ENCODE measurements around the gene UTP25. TPM values are rescaled to one million over a fixed set of nuclear protein-coding genes. Genes with fewer than 3 reads are reported as not detected.
A peak's percentile ranks its signal among the peaks of the same experiment; 100 is the strongest.

UTP25 gene
- total and polyA plus RNA-seq, 7 experiments from 2014 or later, result 3.2 to 16.3 (median 8.0) TPM

GRCh38 chr1:209805341-209805781 is 22.4 kb upstream of the UTP25 start:
- ChIA-PET POLR2A (interaction anchor here (0.8 to 1.9 kb wide), 4 partner anchors 13 to 22 kb away, joined by 3 to 11 read pairs (median 4); partner anchors contain the start of gene C1orf74), CTCF (interaction anchor here (0.6 to 2.1 kb wide), 2 partner anchors 18 to 1561 kb away, joined by 3 to 6 read pairs; no protein-coding TSS in a partner anchor)
- ATAC-seq, result no peak
- Histone ChIP-seq H3K27me3 (ENCODE audit: control insufficient read depth in 2 of 2, insufficient read depth in 2 of 2, low read length in 2 of 2) (no peaks in the 10 kb centered on the region), H3K27ac (ENCODE audit: low read depth, low read length) (no peak overlapping the region), H3K4me1 (ENCODE audit: control insufficient read depth in 2 of 2, insufficient read depth in 2 of 2, low read length in 2 of 2) (peaks cover 0 to 6% of the 10 kb centered on the region in 2 donors), H3K9me3 (ENCODE audit: control insufficient read depth in 2 of 3, low read length in 3 of 3) (no peaks in the 10 kb centered on the region), H3K36me3 (ENCODE audit: control insufficient read depth in 2 of 3, insufficient read depth in 3 of 3, low read length in 3 of 3) (no peaks in the 10 kb centered on the region), H3K4me3 (ENCODE audit: low read length) (peak overlapping the region; percentile 62)
- H3K4me1 Mint-ChIP-seq, result peaks cover 0 to 12% (median 9%) of the 10 kb centered on the region in 7 donors
- H3K36me3 Mint-ChIP-seq, result peaks cover 0 to 4% (median 0%) of the 10 kb centered on the region in 5 donors
- no peak for DNase-seq
- peak overlapping the region; percentile 59 to 97 (median 90) for H3K4me3 Mint-ChIP-seq
- intact Hi-C loops (cut with micrococcal nuclease), result no loop called here
- peak overlapping the region in 3 of 9 donors; percentile 81 to 92 (median 88) for H3K27ac Mint-ChIP-seq
- peaks cover 0 to 16% (median 10%) of the 10 kb centered on the region in 5 donors for H3K27me3 Mint-ChIP-seq
- H3K9me3 Mint-ChIP-seq, result peaks cover 0 to 4% (median 0%) of the 10 kb centered on the region in 11 donors

DNA sequence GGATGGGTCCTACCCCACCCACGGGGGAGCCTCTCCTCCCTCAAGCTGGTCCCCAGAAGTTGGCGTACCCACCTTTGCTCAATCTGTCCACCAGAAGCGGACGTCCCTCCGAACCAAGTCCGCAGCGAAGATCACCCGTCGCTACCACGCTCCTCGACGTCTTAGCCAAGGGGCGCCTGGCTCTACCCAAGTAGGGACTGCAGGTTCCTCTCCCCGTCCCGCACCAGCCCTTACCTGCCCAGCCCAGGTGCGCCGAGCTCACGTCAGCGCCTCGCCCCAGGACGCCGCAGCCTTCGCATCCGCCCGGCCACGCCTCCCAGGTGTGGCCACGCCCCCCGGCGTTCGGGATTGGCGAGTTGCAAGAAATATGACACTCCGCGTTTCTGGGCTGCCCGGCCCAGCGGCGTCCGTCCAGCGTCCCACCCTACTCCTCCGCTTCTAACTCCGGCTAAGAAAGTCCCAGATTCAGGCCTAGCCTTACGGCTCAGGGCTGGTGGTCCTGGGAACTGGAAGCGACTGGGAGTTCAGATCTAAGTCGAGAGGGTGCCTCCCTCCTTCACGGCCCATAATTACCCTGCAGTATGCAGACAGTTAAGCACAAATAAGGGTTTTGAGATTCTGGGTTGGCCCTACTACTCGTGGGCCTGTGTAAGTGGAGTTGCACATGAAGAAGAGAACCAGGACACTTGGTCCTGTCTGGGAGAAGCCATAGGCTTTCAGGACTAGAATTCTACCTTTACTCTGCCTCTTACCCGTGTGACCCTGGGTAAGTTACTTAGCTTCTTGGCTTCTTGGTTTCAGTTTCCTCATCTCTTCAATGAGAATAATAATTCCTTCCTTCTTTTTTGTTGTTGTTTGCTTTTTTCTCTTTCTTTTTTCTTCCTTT is 21.7 kb upstream of the UTP25 start, which contains the start of gene IRF6:
TSS of gene IRF6 (minus strand) at position 268 of the 886 bp plus-strand sequence. CDS start 4,729 bp downstream, outside the sequence.
- Mint-ChIP-seq H3K9me3 (peaks cover 0 to 4% (median 0%) of the 10 kb centered on the region in 11 donors), H3K27ac (peak within 1 kb of the TSS in 8 of 9 donors; percentile 53 to 95 (median 87)), H3K27me3 (peaks cover 0 to 16% (median 10%) of the 10 kb centered on the region in 5 donors), H3K4me3 (peak within 1 kb of the TSS; percentile 59 to 97 (median 90)), H3K36me3 (peaks cover 0 to 4% (median 0%) of the 10 kb centered on the region in 5 donors), H3K4me1 (peaks cover 0 to 12% (median 9%) of the 10 kb centered on the region in 7 donors)
- intact Hi-C loops (cut with micrococcal nuclease), result loop anchor here (1.0 to 2.0 kb wide), 3 partner anchors 17 to 22 kb away; partner anchors contain the start of genes C1orf74 (in 1 of the 2) and UTP25 (in 1 of the 2)
- POLR2A ChIA-PET, result interaction anchor here (1.1 to 1.9 kb wide), 3 partner anchors 17 to 23 kb away, joined by 4 to 11 read pairs (median 4); partner anchors contain the start of gene C1orf74
- peak within 1 kb of the TSS; percentile 62 for H3K4me3 ChIP-seq (ENCODE audit: low read length)
- CTCF ChIA-PET, result interaction anchor here (0.6 to 2.1 kb wide), 3 partner anchors 18 to 1562 kb away, joined by 3 to 6 read pairs (median 5); no protein-coding TSS in a partner anchor
- H3K27me3 ChIP-seq (ENCODE audit: control insufficient read depth in 2 of 2, insufficient read depth in 2 of 2, low read length in 2 of 2), result no peaks in the 10 kb centered on the region
- peaks cover 0 to 6% of the 10 kb centered on the region in 2 donors for H3K4me1 ChIP-seq (ENCODE audit: control insufficient read depth in 2 of 2, insufficient read depth in 2 of 2, low read length in 2 of 2)
- DNase-seq (peak in 8 of 9 donors; percentile 48 to 76 (median 70)), ATAC-seq (peak; percentile 95)
- no peaks in the 10 kb centered on the region for H3K36me3 ChIP-seq (ENCODE audit: control insufficient read depth in 2 of 3, insufficient read depth in 3 of 3, low read length in 3 of 3)
- no peaks in the 10 kb centered on the region for H3K9me3 ChIP-seq (ENCODE audit: control insufficient read depth in 2 of 3, low read length in 3 of 3)
- peak within 1 kb of the TSS; percentile 14 for H3K27ac ChIP-seq (ENCODE audit: low read depth, low read length)

GRCh38 chr1:209807509-209807908 is 20.3 kb upstream of the UTP25 start:
- ATAC-seq, result no peak
- Histone ChIP-seq H3K4me3 (ENCODE audit: low read length) (no peak overlapping the region), H3K27me3 (ENCODE audit: control insufficient read depth in 2 of 2, insufficient read depth in 2 of 2, low read length in 2 of 2) (no peaks in the 10 kb centered on the region), H3K36me3 (ENCODE audit: control insufficient read depth in 2 of 3, insufficient read depth in 3 of 3, low read length in 3 of 3) (no peaks in the 10 kb centered on the region), H3K9me3 (ENCODE audit: control insufficient read depth in 2 of 3, low read length in 3 of 3) (no peaks in the 10 kb centered on the region), H3K27ac (ENCODE audit: low read depth, low read length) (no peak overlapping the region), H3K4me1 (ENCODE audit: control insufficient read depth in 2 of 2, insufficient read depth in 2 of 2, low read length in 2 of 2) (peaks cover 0 to 6% of the 10 kb centered on the region in 2 donors)
- Mint-ChIP-seq H3K9me3 (peaks cover 0 to 4% (median 0%) of the 10 kb centered on the region in 11 donors), H3K36me3 (peaks cover 0 to 4% (median 0%) of the 10 kb centered on the region in 5 donors), H3K4me1 (peaks cover 0 to 12% (median 9%) of the 10 kb centered on the region in 7 donors), H3K4me3 (no peak overlapping the region), H3K27me3 (peaks cover 0 to 16% (median 2%) of the 10 kb centered on the region in 5 donors), H3K27ac (no peak overlapping the region)
- no peak for DNase-seq
- intact Hi-C loops (cut with micrococcal nuclease), result loop anchor here in 1 of 2 donors (2.0 kb wide), 1 partner anchor 15 kb away; no protein-coding TSS in a partner anchor
- ChIA-PET CTCF (interaction anchor here (1.6 kb wide), 1 partner anchor 15 kb away, joined by 5 read pairs; no protein-coding TSS in a partner anchor), POLR2A (no interaction called here)

GRCh38 chr1:209808059-209808581 is 19.7 kb upstream of the UTP25 start:
- Mint-ChIP-seq H3K36me3 (peaks cover 0 to 4% (median 0%) of the 10 kb centered on the region in 5 donors), H3K9me3 (peaks cover 0 to 4% (median 0%) of the 10 kb centered on the region in 11 donors), H3K27me3 (peaks cover 0 to 16% (median 0%) of the 10 kb centered on the region in 5 donors), H3K4me1 (peaks cover 0 to 12% (median 9%) of the 10 kb centered on the region in 7 donors), H3K27ac (no peak overlapping the region), H3K4me3 (no peak overlapping the region)
- DNase-seq (no peak), ATAC-seq (no peak)
- no peaks in the 10 kb centered on the region for H3K9me3 ChIP-seq (ENCODE audit: control insufficient read depth in 2 of 3, low read length in 3 of 3)
- ChIA-PET POLR2A (no interaction called here), CTCF (interaction anchor here (0.7 to 1.6 kb wide), 2 partner anchors 14 to 1965 kb away, joined by 4 to 5 read pairs; no protein-coding TSS in a partner anchor)
- no peak overlapping the region for H3K4me3 ChIP-seq (ENCODE audit: low read length)
- peaks cover 0 to 6% of the 10 kb centered on the region in 2 donors for H3K4me1 ChIP-seq (ENCODE audit: control insufficient read depth in 2 of 2, insufficient read depth in 2 of 2, low read length in 2 of 2)
- H3K27ac ChIP-seq (ENCODE audit: low read depth, low read length), result no peak overlapping the region
- intact Hi-C loops (cut with micrococcal nuclease), result no loop called here
- no peaks in the 10 kb centered on the region for H3K36me3 ChIP-seq (ENCODE audit: control insufficient read depth in 2 of 3, insufficient read depth in 3 of 3, low read length in 3 of 3)
- no peaks in the 10 kb centered on the region for H3K27me3 ChIP-seq (ENCODE audit: control insufficient read depth in 2 of 2, insufficient read depth in 2 of 2, low read length in 2 of 2)

DNA sequence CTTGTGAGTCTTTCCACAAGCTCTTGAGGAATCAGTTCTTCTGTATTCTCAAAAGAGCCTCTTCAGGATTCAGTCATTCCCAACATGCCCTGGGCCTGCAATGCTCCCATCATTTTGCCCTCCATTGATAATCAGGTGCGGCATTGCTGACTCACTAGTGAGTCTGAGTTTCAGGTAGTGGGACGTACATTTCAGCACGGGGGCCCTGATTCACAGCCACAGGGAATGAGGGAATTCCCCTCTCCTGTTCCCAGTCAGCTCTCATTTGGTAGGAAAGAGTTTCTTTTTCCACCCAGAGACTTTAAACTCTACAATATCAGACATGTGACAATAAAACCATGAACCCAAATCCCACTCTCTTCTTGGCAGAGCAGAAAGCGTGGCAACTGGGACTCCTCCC is 18.2 kb upstream of the UTP25 start:
- no peak overlapping the region for H3K27ac ChIP-seq (ENCODE audit: low read depth, low read length)
- ChIA-PET CTCF (interaction anchor here (0.7 kb wide), 1 partner anchor 1611 kb away, joined by 3 read pairs; no protein-coding TSS in a partner anchor), POLR2A (no interaction called here)
- Mint-ChIP-seq H3K36me3 (peaks cover 0 to 5% (median 2%) of the 10 kb centered on the region in 5 donors), H3K9me3 (peaks cover 0 to 4% (median 0%) of the 10 kb centered on the region in 11 donors), H3K4me1 (peaks cover 4 to 12% (median 9%) of the 10 kb centered on the region in 7 donors), H3K27me3 (peaks cover 0 to 6% (median 0%) of the 10 kb centered on the region in 5 donors), H3K4me3 (no peak overlapping the region), H3K27ac (peak overlapping the region in 1 of 9 donors; percentile 51)
- peaks cover 0 to 6% of the 10 kb centered on the region in 2 donors for H3K4me1 ChIP-seq (ENCODE audit: control insufficient read depth in 2 of 2, insufficient read depth in 2 of 2, low read length in 2 of 2)
- intact Hi-C loops (cut with micrococcal nuclease), result no loop called here
- no peak for DNase-seq
- ATAC-seq, result no peak
- no peaks in the 10 kb centered on the region for H3K36me3 ChIP-seq (ENCODE audit: control insufficient read depth in 2 of 3, insufficient read depth in 3 of 3, low read length in 3 of 3)
- no peak overlapping the region for H3K4me3 ChIP-seq (ENCODE audit: low read length)
- no peaks in the 10 kb centered on the region for H3K27me3 ChIP-seq (ENCODE audit: control insufficient read depth in 2 of 2, insufficient read depth in 2 of 2, low read length in 2 of 2)
- no peaks in the 10 kb centered on the region for H3K9me3 ChIP-seq (ENCODE audit: control insufficient read depth in 2 of 3, low read length in 3 of 3)

DNA sequence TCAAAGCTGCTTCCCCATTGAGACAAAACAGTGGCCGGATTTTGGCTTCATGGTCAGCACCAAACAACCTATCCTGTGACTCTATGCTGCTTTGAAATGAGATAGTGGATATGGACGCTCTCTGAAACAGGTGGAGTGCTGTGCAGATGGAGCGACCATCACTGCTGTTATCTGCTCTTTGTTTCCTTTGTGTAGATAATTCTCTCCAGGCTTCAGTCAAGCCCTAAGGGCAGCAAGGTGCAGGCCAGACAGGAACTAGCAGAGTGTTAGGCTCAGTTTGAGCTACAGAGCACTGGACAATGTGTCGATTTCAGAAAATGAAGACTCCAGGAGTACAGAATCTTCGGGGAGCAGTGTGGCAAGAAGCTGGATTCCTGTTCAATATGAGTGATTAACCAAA is 17.0 kb upstream of the UTP25 start:
- Mint-ChIP-seq H3K4me1 (peaks cover 4 to 15% (median 6%) of the 10 kb centered on the region in 7 donors), H3K27ac (peak overlapping the region in 1 of 9 donors; percentile 42), H3K4me3 (no peak overlapping the region), H3K36me3 (peaks cover 0 to 5% (median 0%) of the 10 kb centered on the region in 5 donors), H3K9me3 (no peaks in the 10 kb centered on the region), H3K27me3 (no peaks in the 10 kb centered on the region)
- H3K4me3 ChIP-seq (ENCODE audit: low read length), result no peak overlapping the region
- H3K27me3 ChIP-seq (ENCODE audit: control insufficient read depth in 2 of 2, insufficient read depth in 2 of 2, low read length in 2 of 2), result no peaks in the 10 kb centered on the region
- H3K36me3 ChIP-seq (ENCODE audit: control insufficient read depth in 2 of 3, insufficient read depth in 3 of 3, low read length in 3 of 3), result no peaks in the 10 kb centered on the region
- DNase-seq (no peak), ATAC-seq (no peak)
- H3K9me3 ChIP-seq (ENCODE audit: control insufficient read depth in 2 of 3, low read length in 3 of 3), result no peaks in the 10 kb centered on the region
- H3K4me1 ChIP-seq (ENCODE audit: control insufficient read depth in 2 of 2, insufficient read depth in 2 of 2, low read length in 2 of 2), result peaks cover 0 to 1% of the 10 kb centered on the region in 2 donors
- H3K27ac ChIP-seq (ENCODE audit: low read depth, low read length), result no peak overlapping the region
- CTCF ChIA-PET, result interaction anchor here (0.5 to 1.2 kb wide), 2 partner anchors 12 to 56 kb away, joined by 3 to 5 read pairs; no protein-coding TSS in a partner anchor
- intact Hi-C loops (cut with micrococcal nuclease), result no loop called here
- POLR2A ChIA-PET, result no interaction called here
